IPS-11a (cell line): Measurements from ENCODE around the gene ZFAND2B.
A peak's percentile ranks its signal among the peaks of the same experiment; 100 is the strongest.
"Not testable (repeated sequence)": the region's sequence is repeated elsewhere in the genome, so short reads cannot be mapped to it uniquely, and the experiment has no call there.

Experiments used
- H3K4me3 ChIP-seq: one replicate; pipeline ENCODE4 v1.5.1; 2013; ENCODE audit warnings: low read depth, low read length, control low read depth

Gene ZFAND2B

DNA sequence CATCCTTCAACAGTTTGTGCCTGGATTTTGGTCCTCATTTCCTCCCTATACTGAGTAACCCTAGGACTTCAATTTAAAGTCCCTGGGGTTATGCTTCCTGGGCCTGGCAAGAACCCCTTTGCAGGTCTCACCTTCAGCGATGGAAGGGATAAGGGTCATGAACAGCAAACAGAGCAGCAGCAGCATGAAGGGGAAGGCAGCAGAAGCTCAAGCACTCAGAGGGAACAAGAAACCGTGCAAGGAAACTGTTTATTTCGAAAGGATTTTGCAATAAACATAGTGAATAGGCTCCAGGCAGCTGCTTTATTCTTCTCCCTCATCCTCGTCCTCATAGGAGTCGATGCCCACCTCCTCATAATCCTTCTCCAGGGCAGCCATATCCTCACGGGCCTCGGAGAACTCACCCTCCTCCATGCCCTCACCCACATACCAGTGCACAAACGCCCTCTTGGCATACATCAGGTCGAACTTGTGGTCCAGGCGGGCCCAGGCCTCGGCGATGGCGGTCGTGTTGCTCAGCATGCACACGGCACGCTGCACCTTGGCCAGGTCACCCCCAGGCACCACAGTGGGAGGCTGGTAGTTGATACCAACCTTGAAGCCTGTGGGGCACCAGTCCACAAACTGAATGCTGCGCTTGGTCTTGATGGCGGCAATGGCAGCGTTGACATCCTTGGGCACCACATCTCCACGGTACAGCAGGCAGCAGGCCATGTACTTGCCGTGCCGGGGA, 43.6 kb downstream of the ZFAND2B start:
- H3K4me3 ChIP-seq: no peak overlapping the region

DNA sequence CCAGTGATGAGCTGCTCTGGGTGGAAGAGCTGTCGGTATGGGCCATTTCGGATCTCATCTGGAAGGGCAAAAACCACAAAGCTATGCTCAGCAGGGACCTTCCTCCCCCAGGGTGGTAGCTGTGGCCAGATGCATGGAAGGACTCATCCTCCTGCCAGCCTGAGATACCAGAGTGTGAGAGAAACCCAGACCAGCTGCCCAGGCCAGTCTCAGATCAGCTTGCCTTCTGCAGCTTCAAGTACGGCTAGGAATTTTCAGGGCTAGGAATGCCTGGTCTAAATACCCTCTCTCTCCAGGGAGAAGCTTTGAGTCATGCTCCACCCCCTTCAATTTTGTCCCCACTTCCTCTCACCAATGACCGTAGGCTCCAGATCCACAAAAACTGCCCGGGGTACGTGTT, 45.1 kb downstream of the ZFAND2B start:
- no peak overlapping the region for H3K4me3 ChIP-seq

DNA sequence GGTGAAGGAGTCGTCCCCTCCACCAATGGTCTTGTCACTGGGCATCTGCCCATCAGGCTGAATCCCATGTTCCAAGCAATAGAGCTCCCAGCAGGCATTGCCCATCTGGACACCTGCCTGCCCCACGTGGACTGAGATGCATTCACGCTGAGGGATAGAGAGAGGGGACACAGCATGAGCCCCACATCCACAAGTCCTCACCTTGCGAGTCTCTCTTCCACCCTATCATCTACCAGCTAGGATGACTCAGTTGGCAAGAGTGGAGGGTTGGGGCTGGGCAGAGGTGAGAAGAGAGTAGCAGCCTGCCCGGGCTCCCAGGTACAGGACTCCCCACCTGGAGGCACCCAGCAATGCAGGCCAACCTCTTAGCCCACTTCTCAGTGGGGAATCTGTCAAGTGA, 45.5 kb downstream of the ZFAND2B start:
- H3K4me3 ChIP-seq: no peak overlapping the region

DNA sequence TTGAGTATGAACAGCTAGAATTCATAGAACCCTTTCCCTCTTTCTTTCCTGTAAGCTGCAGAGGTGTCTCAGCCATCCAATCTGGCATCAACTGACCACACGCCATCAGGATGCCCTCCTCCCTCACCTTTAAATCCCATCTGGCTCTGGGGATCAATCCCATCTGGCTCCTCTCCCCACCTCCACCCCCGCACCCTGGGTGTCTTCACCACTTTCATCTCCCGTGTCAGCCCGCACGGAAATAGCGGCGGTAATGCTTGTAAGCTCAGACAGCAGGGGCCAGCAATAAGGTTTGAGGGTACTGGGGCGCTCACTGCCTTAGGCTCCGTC, 46.0 kb downstream of the ZFAND2B start:
- peak overlapping the region; percentile 53 for H3K4me3 ChIP-seq

DNA sequence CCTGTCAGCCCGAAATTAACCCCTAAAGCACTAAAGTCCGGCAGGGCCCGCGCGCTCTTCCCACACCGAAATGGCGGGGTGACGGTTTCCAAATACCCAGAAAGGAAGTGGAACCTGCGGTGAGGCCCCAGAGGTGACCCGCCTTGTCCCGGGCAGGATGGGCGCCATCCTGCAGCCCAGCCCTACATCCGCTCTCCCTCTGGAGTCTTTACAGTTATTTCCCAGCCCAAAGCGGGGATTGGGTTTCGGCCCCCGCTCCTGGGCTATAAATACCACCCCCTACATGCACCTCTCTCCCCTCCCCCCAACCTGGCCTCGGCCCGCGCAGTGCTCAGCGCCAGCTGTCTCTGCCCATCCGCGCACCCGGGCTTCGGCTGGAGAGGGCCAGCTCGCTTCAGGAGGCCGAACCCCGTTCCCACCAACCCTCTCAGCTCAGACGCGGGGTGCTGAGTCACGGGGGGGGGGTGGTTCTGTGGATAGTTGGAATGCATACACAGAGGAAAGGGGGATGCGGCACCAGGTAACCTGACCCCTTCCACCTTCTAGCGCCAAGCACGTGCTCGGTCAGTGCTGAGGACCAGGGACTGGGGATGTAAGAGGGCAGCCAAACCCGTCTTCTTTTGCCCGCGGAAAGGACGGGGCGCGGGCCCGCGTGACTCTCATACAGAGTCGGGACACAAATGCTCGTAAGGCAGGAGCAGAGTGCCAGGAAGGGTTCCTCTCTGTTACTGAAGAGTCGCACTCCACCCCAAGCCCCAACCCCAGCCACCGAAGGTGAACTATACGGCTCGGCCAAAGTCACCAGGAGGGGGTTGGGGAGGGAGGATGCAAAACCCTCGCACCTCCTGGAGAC, 46.5 kb downstream of the ZFAND2B start, which contains the start of gene TUBA4B:
Gene TUBA4B, plus strand, starts transcription at position 344 of the 853 bp plus-strand sequence. Its CDS starts 165 bp downstream, at position 509.
- H3K4me3 ChIP-seq: peak within 1 kb of the TSS; percentile 53

DNA sequence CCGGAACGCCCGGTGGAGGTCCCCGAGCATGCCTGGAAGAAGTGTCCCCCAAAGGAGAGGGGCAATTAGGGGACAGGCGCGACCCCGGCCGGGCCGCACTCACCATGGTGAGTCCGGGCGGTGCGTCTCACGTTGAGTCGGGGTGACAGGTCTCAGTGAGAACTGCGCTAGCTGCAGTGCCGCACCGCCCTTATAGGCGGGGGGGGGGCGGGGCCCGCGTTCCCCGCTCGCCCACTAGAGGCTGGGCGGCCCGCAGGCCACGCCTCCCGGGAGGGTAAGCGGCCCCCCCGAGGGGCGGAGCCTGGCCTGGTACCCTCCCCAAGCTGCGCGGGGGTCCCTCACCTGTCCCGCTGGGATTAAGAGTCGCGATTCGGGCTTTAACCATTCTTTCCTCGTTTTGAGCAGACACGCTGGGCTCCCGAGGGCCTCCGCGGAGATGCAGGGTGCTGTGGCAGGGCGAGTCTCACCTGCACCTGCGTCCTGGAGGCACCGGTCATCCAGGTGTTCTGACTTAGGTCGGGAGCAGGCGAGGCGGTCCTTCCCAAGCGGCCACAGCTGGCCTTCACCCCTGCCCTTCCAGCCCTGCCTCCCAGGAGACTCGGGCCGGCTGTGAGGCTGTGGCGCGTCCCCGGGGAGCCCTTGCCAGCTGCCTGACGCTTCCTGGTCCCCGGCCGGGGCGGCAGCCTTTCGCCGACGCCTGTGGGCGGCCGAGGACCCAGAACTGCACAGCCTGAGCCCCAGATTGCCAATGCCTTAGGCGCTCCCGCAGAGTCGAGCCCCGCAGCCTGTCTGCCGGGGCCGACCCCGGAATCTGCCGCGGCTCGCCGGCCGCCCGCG, 47.4 kb downstream of the ZFAND2B start, which contains the start of gene TUBA4A:
Gene TUBA4A, minus strand, starts transcription at position 166 of the 837 bp plus-strand sequence. Its CDS starts 60 bp downstream, at position 106.
- peak within 1 kb of the TSS; percentile 53 for H3K4me3 ChIP-seq

DNA sequence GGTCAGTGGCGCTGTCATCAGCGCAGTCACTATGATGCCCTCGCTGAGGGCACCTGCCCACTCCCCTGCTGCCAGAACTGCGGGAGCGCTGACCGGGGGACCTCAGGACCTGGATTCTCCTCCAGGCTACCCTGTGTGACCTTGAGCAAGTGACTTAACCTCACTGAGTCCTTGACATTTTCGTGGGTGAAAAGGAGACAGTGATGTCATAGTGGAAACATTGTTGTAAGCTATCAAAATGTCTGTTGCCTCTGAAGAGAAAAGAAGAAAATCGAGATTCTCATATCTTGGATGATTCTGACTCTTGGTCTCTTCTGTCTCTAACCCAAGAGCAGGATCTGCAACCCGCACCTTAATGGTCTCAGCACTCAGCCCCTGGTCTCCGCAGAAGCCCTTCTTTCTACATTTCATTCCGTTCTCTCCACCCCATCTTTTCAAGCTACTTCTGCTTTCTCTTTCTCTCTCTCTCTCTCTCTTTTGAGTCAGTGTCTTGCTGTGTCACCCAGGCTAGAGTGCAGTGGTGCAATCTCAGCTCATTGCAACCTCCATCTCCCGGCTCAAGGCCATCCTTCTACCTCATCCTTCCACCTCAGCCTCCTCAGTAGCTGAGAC, 48.1 kb downstream of the ZFAND2B start:
- H3K4me3 ChIP-seq: no peak overlapping the region

DNA sequence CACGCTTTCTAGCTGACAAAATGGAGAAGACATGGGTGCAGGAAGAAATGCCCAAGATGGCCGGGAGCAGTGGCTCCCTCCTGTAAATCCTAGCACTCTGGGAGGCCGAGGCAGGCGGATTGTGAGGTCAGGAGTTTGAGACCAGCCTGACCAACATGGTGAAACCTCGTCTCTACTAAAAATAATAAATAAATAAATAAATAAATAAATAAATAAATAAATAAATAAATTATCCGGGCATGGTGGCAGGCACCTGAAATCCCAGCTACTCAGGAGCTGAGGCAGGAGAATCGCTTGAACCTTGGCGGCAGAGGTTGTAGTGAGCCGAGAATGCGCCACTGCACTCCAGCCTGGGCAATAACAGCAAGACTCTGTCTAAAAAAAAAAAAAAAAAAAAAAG, 52.4 kb downstream of the ZFAND2B start:
- not testable (repeated sequence) for H3K4me3 ChIP-seq
